Measurements from ENCODE around the gene BGLAP.

BGLAP gene

GRCh38 chr1:156259805-156260204, 17.8 kb downstream of the BGLAP start:
- no peak for DNase-seq

- no peak for DNase-seq
Observed at GRCh38 chr1:156260896-156261295, 18.9 kb downstream of the BGLAP start.

GRCh38 chr1:156262461-156263287, 20.7 kb downstream of the BGLAP start:
- DNase-seq = no peak

GRCh38 chr1:156263288-156263655, 21.3 kb downstream of the BGLAP start:
- DNase-seq = no peak

GRCh38 chr1:156266051-156266450, 24.1 kb downstream of the BGLAP start:
- DNase-seq = no peak

GRCh38 chr1:156268336-156268735, 26.4 kb downstream of the BGLAP start:
- no peak for DNase-seq

GRCh38 chr1:156270314-156270713, 28.3 kb downstream of the BGLAP start:
- no peak for DNase-seq

GRCh38 chr1:156276532-156276931, 34.5 kb downstream of the BGLAP start:
- no peak for DNase-seq

GRCh38 chr1:156276966-156277381, 35.0 kb downstream of the BGLAP start:
- no peak for DNase-seq

GRCh38 chr1:156279837-156280236, 37.9 kb downstream of the BGLAP start:
- DNase-seq = no peak

- no peak for DNase-seq
Observed at GRCh38 chr1:156281281-156281680, 39.3 kb downstream of the BGLAP start.

GRCh38 chr1:156281693-156282478, 39.9 kb downstream of the BGLAP start:
- no peak for DNase-seq

GRCh38 chr1:156282479-156283222, 40.7 kb downstream of the BGLAP start, which contains the start of gene SMG5:
Gene SMG5 (minus strand): TSS chr1:156282825. CDS start chr1:156282680, 145 bp downstream.
- DNase-seq = peak; percentile 96

GRCh38 chr1:156283521-156283920, 41.5 kb downstream of the BGLAP start:
- no peak for DNase-seq

- DNase-seq = no peak
Observed at GRCh38 chr1:156284112-156284511, 42.1 kb downstream of the BGLAP start, which contains the start of gene TMEM79. Gene TMEM79 (plus strand): TSS chr1:156284325. CDS start chr1:156285227, 902 bp downstream.

GRCh38 chr1:156284757-156285156, 42.8 kb downstream of the BGLAP start:
- DNase-seq = no peak

GRCh38 chr1:156285437-156285836, 43.5 kb downstream of the BGLAP start:
- no peak for DNase-seq

GRCh38 chr1:156286061-156286460, 44.1 kb downstream of the BGLAP start:
- no peak for DNase-seq

GRCh38 chr1:156289857-156290256, 47.9 kb downstream of the BGLAP start:
- DNase-seq = no peak

- peak; percentile 35 for DNase-seq
Observed at GRCh38 chr1:156291226-156292061, 49.5 kb downstream of the BGLAP start.

Data from CD4-positive, alpha-beta T cell treated with Interleukin-6 for 4 hours (primary cell).